Astrocyte (in vitro differentiated cells and primary cell): ENCODE data around the gene FMN1. TPM values are rescaled to one million over a fixed set of nuclear protein-coding genes. Genes with fewer than 3 reads are reported as not detected.

ENCODE experiments used
- DNase-seq: peaks from one replicate; pipeline ENCODE4 v3.0.0-alpha.2; 2010; ENCODE audit warnings: low read depth
- FAIRE-seq: peaks from 2 replicates; lab custom pipeline; 2011; peaks lifted over from hg19 to GRCh38; lab: Jason Lieb, UNC
- H2AFZ ChIP-seq: 2 replicates; pipeline ENCODE4 v1.6.0; 2012; ENCODE audit warnings: low read depth, low read length, inconsistent platforms
- H3K27ac ChIP-seq: 2 replicates; pipeline ENCODE4 v1.5.1; 2011; ENCODE audit warnings: low read depth, low read length, inconsistent platforms
- H3K27me3 ChIP-seq: 2 replicates; pipeline ENCODE4 v1.6.0; 2011; ENCODE audit warnings: low read length, inconsistent platforms; ENCODE audit not compliant: insufficient read depth
- H3K36me3 ChIP-seq: 2 replicates; pipeline ENCODE4 v1.5.1; 2011; ENCODE audit warnings: low read length, inconsistent platforms; ENCODE audit not compliant: insufficient read depth
- H3K4me1 ChIP-seq: 2 replicates; pipeline ENCODE4 v1.5.1; 2011; ENCODE audit warnings: low read length, inconsistent platforms; ENCODE audit not compliant: insufficient read depth
- H3K4me2 ChIP-seq: 2 replicates; pipeline ENCODE4 v1.6.0; 2012; ENCODE audit warnings: low read length, inconsistent platforms
- H3K4me3 ChIP-seq: 2 replicates; pipeline ENCODE4 v1.5.1; 2011; ENCODE audit warnings: low read depth, mild to moderate bottlenecking, low read length, inconsistent platforms; ENCODE audit not compliant: insufficient read depth
- H3K79me2 ChIP-seq: 2 replicates; pipeline ENCODE4 v1.6.0; 2012; ENCODE audit warnings: mild to moderate bottlenecking, low read length, inconsistent platforms; ENCODE audit not compliant: insufficient read depth
- H3K9ac ChIP-seq: 2 replicates; pipeline ENCODE4 v1.6.0; 2012; ENCODE audit warnings: mild to moderate bottlenecking, low read length, inconsistent platforms
- H3K9me3 ChIP-seq: 2 replicates; pipeline ENCODE4 v1.5.1; 2012; ENCODE audit warnings: low read depth, mild to moderate bottlenecking, low read length, inconsistent platforms; ENCODE audit not compliant: insufficient read depth
- H4K20me1 ChIP-seq: 2 replicates; pipeline ENCODE4 v1.6.0; 2012; ENCODE audit warnings: low read length, inconsistent platforms; ENCODE audit not compliant: insufficient read depth
- H3K27ac Mint-ChIP-seq: one replicate; pipeline ENCODE4 v1.8.0; 2021; ENCODE audit warnings: mild to moderate bottlenecking, mixed read lengths; ENCODE audit not compliant: unreplicated experiment
- H3K27me3 Mint-ChIP-seq: one replicate; pipeline ENCODE4 v1.8.0; 2021; ENCODE audit warnings: low read depth, mixed read lengths; ENCODE audit not compliant: unreplicated experiment
- H3K36me3 Mint-ChIP-seq: one replicate; pipeline ENCODE4 v1.8.0; 2021; ENCODE audit warnings: low read depth, mixed read lengths; ENCODE audit not compliant: unreplicated experiment
- H3K4me1 Mint-ChIP-seq: one replicate; pipeline ENCODE4 v1.8.0; 2021; ENCODE audit warnings: low read depth, mixed read lengths; ENCODE audit not compliant: unreplicated experiment
- H3K4me3 Mint-ChIP-seq: one replicate; pipeline ENCODE4 v1.8.0; 2021; ENCODE audit warnings: mild to moderate bottlenecking, moderate library complexity, mixed read lengths; ENCODE audit not compliant: unreplicated experiment
- H3K9me3 Mint-ChIP-seq: one replicate; pipeline ENCODE4 v1.8.0; 2021; ENCODE audit warnings: mild to moderate bottlenecking, mixed read lengths; ENCODE audit not compliant: unreplicated experiment
- EZH2 ChIP-seq: IDR thresholded peaks from 2 replicates; pipeline ENCODE4 v1.6.1; 2012; ENCODE audit warnings: mild to moderate bottlenecking, low read length, inconsistent platforms; ENCODE audit not compliant: insufficient read depth
- total RNA-seq: library from RNA; stranded (reverse); gene quantifications from 2 replicates; pipeline ENCODE4 v1.2.1, GENCODE V29; 2021
- TF ChIP-seq, protein P1 (sequence below): IDR thresholded peaks from 2 replicates; pipeline ENCODE4 v1.5.1; 2011; ENCODE audit warnings: low read depth, mild to moderate bottlenecking, inconsistent platforms, low read length, moderate library complexity; ENCODE audit not compliant: insufficient read depth

FMN1 gene
- total RNA-seq, 1 donor from 2014 or later, result 5.3 TPM

DNA sequence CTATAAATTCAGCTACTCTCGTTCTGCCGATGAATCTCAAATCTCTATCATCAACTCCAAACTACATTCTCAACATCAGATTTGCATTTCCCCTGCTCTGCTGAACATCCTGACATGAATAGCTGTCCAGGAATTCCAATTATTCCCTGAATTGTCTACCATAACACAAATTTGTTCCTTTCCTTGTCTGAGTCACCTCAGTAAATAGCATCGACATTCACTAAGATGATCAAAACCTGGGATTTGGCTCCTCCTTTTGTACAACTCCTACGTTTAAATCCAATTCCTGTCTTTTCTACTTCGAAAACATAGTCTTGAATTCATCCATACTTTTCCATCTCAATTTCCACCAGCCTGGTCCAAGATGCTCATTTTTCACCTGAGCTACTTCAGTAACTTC is 369.7 kb downstream of the FMN1 start:
- H3K27me3 Mint-ChIP-seq, result no peaks in the 10 kb centered on the region
- no peak for TF ChIP-seq EZH2
- TF ChIP-seq, protein P1, sequence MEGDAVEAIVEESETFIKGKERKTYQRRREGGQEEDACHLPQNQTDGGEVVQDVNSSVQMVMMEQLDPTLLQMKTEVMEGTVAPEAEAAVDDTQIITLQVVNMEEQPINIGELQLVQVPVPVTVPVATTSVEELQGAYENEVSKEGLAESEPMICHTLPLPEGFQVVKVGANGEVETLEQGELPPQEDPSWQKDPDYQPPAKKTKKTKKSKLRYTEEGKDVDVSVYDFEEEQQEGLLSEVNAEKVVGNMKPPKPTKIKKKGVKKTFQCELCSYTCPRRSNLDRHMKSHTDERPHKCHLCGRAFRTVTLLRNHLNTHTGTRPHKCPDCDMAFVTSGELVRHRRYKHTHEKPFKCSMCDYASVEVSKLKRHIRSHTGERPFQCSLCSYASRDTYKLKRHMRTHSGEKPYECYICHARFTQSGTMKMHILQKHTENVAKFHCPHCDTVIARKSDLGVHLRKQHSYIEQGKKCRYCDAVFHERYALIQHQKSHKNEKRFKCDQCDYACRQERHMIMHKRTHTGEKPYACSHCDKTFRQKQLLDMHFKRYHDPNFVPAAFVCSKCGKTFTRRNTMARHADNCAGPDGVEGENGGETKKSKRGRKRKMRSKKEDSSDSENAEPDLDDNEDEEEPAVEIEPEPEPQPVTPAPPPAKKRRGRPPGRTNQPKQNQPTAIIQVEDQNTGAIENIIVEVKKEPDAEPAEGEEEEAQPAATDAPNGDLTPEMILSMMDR, result no peak
- peaks cover 36% of the 10 kb centered on the region for H3K4me1 ChIP-seq
- peak overlapping the region; percentile 78 for H3K4me2 ChIP-seq
- H3K4me1 Mint-ChIP-seq, result peaks cover 31% of the 10 kb centered on the region
- H3K79me2 ChIP-seq, result no peaks in the 10 kb centered on the region
- FAIRE-seq, result peak; percentile 100
- no peak overlapping the region for H2AFZ ChIP-seq
- peak overlapping the region; percentile 97 for H3K27ac Mint-ChIP-seq
- H3K36me3 ChIP-seq, result no peaks in the 10 kb centered on the region
- peaks cover 2% of the 10 kb centered on the region for H3K9me3 Mint-ChIP-seq
- peak overlapping the region; percentile 71 for H3K4me3 Mint-ChIP-seq
- peaks cover 2% of the 10 kb centered on the region for H3K36me3 Mint-ChIP-seq
- H3K9me3 ChIP-seq, result no peaks in the 10 kb centered on the region
- H3K27ac ChIP-seq, result peak overlapping the region; percentile 96
- DNase-seq, result peak; percentile 96
- peak overlapping the region; percentile 11 for H3K4me3 ChIP-seq
- H4K20me1 ChIP-seq, result no peaks in the 10 kb centered on the region
- peak overlapping the region; percentile 81 for H3K9ac ChIP-seq
- H3K27me3 ChIP-seq, result no peaks in the 10 kb centered on the region

DNA sequence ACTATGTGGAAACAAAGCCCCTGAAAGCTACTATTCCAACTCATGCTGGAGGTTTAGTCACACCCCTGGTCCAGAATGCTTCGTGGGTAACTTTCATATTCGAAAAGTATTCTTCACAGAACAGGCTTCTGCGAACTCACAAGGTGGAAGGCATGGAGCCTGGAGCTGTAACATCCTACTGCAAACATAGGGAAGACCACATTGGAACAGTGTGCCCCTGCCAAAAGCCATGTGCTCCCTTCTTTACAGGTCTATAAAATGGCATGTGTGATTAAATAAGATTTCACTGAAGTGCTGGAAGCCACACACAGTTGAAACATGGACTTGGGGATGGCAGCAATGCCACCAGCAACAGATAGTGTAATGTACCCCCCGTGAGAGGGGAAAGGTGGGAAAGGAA is 370.8 kb downstream of the FMN1 start:
- Histone ChIP-seq H2AFZ (no peak overlapping the region), H3K79me2 (no peaks in the 10 kb centered on the region), H3K4me2 (no peak overlapping the region), H3K9me3 (no peaks in the 10 kb centered on the region), H3K27me3 (no peaks in the 10 kb centered on the region), H3K36me3 (no peaks in the 10 kb centered on the region), H4K20me1 (no peaks in the 10 kb centered on the region), H3K4me1 (peaks cover 32% of the 10 kb centered on the region), H3K4me3 (no peak overlapping the region), H3K9ac (no peak overlapping the region), H3K27ac (peak overlapping the region; percentile 96)
- FAIRE-seq (peak; percentile 65), DNase-seq (no peak)
- Mint-ChIP-seq H3K4me1 (peaks cover 22% of the 10 kb centered on the region), H3K4me3 (no peak overlapping the region), H3K27me3 (no peaks in the 10 kb centered on the region), H3K36me3 (peaks cover 2% of the 10 kb centered on the region), H3K9me3 (peaks cover 2% of the 10 kb centered on the region), H3K27ac (peak overlapping the region; percentile 97)
- TF ChIP-seq, protein P1, result no peak
- TF ChIP-seq EZH2, result no peak

DNA sequence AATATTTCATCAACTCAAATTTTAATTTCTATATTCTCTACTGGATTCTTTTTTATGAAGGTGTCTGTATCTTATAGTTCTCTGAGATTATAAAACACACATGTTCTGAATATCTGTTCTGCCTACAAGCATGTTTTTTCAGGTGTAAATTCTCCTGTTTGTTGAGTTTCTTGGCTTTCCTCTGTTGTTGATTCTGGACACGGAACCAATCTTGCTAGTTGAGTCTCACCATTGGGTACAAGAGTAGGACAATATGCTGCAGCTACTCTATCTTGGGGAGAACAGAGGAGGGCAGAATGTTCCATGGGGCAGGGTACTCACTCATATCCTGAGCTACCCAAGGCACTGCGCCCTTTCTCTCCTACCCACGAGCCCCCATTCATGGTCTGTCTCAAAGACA is 371.8 kb downstream of the FMN1 start:
- no peak overlapping the region for H2AFZ ChIP-seq
- TF ChIP-seq, protein P1, result no peak
- no peak for TF ChIP-seq EZH2

More for the DNA sequence above, 371.8 kb downstream of the FMN1 start:
- peaks cover 19% of the 10 kb centered on the region for H3K4me1 Mint-ChIP-seq
- Histone ChIP-seq H3K27me3 (no peaks in the 10 kb centered on the region), H3K9me3 (no peaks in the 10 kb centered on the region), H3K9ac (no peak overlapping the region), H3K27ac (no peak overlapping the region), H4K20me1 (no peaks in the 10 kb centered on the region), H3K4me3 (no peak overlapping the region), H3K4me1 (peaks cover 33% of the 10 kb centered on the region), H3K36me3 (no peaks in the 10 kb centered on the region), H3K79me2 (no peaks in the 10 kb centered on the region), H3K4me2 (no peak overlapping the region)
- peaks cover 2% of the 10 kb centered on the region for H3K9me3 Mint-ChIP-seq
- H3K27ac Mint-ChIP-seq, result no peak overlapping the region
- H3K36me3 Mint-ChIP-seq, result peaks cover 2% of the 10 kb centered on the region
- no peak for DNase-seq
- no peak for FAIRE-seq
- H3K27me3 Mint-ChIP-seq, result no peaks in the 10 kb centered on the region
- no peak overlapping the region for H3K4me3 Mint-ChIP-seq
